Right lobe of liver (tissue), 4 donors: Measurements from ENCODE around the gene DIS3L2.

ENCODE experiments used
- CTCF ChIP-seq, 4 donors: fragments of 200-600 bp in 3 of 4; fragments of 450-650 bp in 1 of 4; IDR thresholded peaks; one replicate each; pipeline versions ENCODE4 v1.5.1 to v1.8.0; 2016 to 2022; ENCODE audit warnings: antibody characterized with exemption in 4 of 4, mild to moderate bottlenecking in 2 of 4
- POLR2A ChIP-seq: fragments of 450-650 bp; IDR thresholded peaks from one replicate; pipeline ENCODE4 v1.6.1; 2017; ENCODE audit warnings: antibody characterized with exemption, mild to moderate bottlenecking
- donor health status: DM: no; HTN: no; CAD: no.
- donor health status: DM: no; HTN: no; CAD: no.
- donor health status: DM: no; HTN: yes; CAD: no.

GRCh38 chr2:232008907-232009638, 47.6 kb downstream of the DIS3L2 start:
- TF ChIP-seq CTCF (IDR thresholded peaks at IDR 0.05) (no peak), POLR2A (no peak)
